DMS153 treated with DMSO at 0.1 percent for 48 hours (cell line): ENCODE results near the gene TNP2.

Experiments
- DNase-seq: peaks from one replicate; lab custom pipeline; 2025; ENCODE audit not compliant: unreplicated experiment; lab: John Stamatoyannopoulos, UW

TNP2 gene

GRCh38 chr16:11268921-11269375 lies at the start of gene TNP2:
TSS of gene TNP2 (minus strand) at chr16:11269325. CDS start at chr16:11269262, 63 bp downstream.
- DNase-seq, result no peak

DNA sequence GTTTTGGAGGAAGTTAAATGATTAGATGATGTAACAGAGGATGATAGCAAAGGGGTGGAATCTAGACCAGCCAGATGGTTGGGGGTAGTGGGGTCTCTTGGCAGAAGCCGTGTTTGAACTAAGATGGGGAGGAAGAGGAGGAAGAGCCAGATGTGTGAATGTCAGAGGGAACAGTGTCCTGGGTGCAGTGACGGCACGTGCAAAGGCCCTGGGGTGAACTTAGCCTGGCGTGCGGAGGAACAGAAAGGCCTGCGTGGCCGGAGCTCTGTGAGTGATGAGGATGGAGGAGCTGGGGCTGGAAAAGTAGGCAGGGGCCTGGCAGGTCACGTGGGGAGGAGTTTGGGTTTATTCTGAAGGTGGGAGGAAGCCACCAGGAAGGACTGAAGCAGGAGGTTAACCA lies 49.7 kb upstream of the TNP2 start:
- no peak for DNase-seq

- no peak for DNase-seq
Observed at GRCh38 chr16:11316331-11317015, 47.3 kb upstream of the TNP2 start.

- no peak for DNase-seq
Observed at GRCh38 chr16:11315510-11315909, 46.4 kb upstream of the TNP2 start.

GRCh38 chr16:11314309-11314894 lies 45.3 kb upstream of the TNP2 start:
- DNase-seq, result no peak

DNA sequence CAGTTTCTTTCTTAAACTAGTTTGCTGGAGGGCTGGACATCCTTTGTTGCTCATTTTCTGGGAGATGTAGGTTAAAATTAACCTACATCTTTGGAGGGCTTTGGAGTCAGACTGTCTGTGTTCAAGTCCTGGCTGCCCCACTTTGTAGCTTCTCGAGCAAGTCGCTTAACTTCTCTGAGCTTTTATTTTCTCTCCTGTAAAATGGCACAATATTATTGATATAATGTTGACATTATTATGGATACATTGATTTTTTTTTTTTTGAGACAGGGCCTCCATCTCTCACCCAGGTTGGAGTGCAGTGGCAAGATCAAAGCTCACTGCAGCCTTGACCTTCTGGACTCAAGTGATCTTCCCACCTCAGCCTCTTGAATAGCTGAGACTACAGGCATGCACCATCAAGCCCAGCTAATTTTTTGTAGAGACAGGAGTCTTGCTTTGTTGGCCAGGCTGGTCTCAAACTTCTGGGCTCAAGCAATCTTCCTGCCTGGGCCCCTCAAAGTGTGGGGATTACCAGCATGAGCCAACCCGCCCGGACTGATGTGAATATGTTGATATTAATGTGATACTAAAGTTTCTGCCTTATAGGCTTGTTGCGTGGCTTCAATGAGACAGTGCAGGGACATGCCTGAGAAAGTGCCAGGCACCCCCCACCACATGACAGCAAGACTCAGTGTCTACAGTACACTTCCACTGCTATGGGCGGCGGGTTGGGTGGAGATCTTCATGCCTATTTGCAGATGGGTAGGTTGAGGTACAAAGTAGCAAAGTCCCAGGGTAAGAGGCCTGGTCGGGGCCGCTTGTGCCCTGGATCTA lies 44.6 kb upstream of the TNP2 start:
- no peak for DNase-seq

DNA sequence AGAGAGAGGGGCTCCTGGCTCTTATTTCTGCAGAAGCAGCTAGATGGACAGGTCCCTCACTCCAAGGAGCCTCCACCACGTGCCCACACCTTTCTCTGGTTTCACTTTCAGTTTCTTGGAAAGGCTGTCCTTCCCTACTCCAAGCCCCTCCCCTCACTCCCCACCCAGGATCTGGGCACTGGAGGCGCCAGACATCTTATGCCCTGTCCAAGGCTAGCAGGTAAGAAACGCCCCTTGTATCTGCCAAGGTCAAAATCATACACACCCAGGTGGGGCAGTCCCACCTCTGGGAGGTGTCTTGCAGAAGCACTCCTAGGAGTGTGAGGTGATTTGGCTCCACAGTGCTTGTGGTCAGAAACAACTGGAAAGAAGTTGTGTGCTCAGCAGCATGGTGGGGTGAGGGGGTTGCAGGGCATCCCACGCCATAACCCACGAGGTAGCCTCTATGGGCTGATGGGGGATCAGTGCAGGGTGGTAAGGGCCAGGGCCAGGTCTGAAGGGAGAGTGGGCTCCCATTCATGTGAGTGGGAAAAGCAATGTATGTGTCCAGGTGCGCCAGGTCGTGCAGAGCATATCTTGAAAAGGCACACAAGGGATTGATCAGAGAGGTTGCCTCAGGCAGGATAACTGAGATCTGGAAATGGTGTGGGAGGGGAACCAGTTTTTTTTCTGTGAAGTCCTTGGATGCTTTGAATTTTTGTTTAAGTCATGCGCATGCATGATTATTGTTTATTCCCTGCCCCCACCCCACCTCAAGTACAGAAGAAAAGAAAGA lies 43.8 kb upstream of the TNP2 start:
- DNase-seq, result peak; percentile 15

GRCh38 chr16:11310997-11311561 lies 42.0 kb upstream of the TNP2 start:
- no peak for DNase-seq

DNA sequence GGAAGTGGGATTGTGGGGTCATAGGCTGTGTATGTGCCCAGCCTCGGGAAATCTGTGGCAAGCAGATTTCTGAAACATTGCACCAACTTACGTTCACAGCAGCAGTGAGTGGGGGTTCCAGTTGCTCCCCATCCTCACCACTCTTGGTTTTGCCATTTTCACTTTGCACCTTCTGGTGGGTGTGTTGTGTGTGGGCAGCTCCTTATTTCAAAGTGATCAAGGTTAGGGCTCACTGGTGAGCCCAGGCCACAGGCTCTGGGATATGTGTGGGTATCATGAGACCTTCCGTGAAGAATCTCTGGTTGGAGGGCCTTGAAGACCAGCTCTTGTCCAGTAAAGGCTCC lies 41.5 kb upstream of the TNP2 start:
- no peak for DNase-seq

GRCh38 chr16:11309895-11310633 lies 40.9 kb upstream of the TNP2 start:
- DNase-seq, result peak; percentile 36

- no peak for DNase-seq
Observed at GRCh38 chr16:11308493-11309283, 39.6 kb upstream of the TNP2 start.

GRCh38 chr16:11307639-11308492 lies 38.7 kb upstream of the TNP2 start:
- DNase-seq, result no peak

- no peak for DNase-seq
Observed at GRCh38 chr16:11306997-11307638, 38.0 kb upstream of the TNP2 start.

GRCh38 chr16:11306381-11306780 lies 37.3 kb upstream of the TNP2 start:
- DNase-seq, result no peak

- DNase-seq, result peak; percentile 76
Observed at GRCh38 chr16:11303405-11304138, 34.4 kb upstream of the TNP2 start.

GRCh38 chr16:11302977-11303376 lies 33.9 kb upstream of the TNP2 start:
- DNase-seq, result peak; percentile 75
